RWPE2 (cell line): ENCODE results near the gene EDAR.

ENCODE experiments used
- ATAC-seq: fragments of 200-7000 bp; cut with Tn5 transposase; 3 replicates; pipeline ENCODE4 v1.9.1; 2021; ENCODE audit warnings: low read depth
- DNase-seq: peaks from one replicate; pipeline ENCODE4 v3.0.0-alpha.2; 2020; ENCODE audit warnings: low spot score
- H3K27ac ChIP-seq: fragments of 450-650 bp; 2 replicates; pipeline ENCODE4 v1.5.1; 2017; ENCODE audit warnings: mild to moderate bottlenecking; ENCODE audit not compliant: poor library complexity, severe bottlenecking
- H3K27me3 ChIP-seq: fragments of 250-450 bp; sonication (Bioruptor Pico); 2 replicates; pipeline ENCODE4 v1.5.1; 2021; ENCODE audit warnings: mild to moderate bottlenecking, moderate library complexity; ENCODE audit not compliant: insufficient read depth, poor library complexity, severe bottlenecking
- H3K36me3 ChIP-seq: fragments of 250-450 bp; sonication (Bioruptor Pico); 2 replicates; pipeline ENCODE4 v1.5.1; 2020; ENCODE audit warnings: low read depth, mild to moderate bottlenecking, moderate library complexity
- H3K4me1 ChIP-seq: fragments of 250-450 bp; sonication (Bioruptor Pico); 2 replicates; pipeline ENCODE4 v1.5.1; 2021; ENCODE audit warnings: mild to moderate bottlenecking, moderate library complexity; ENCODE audit not compliant: insufficient read depth, poor library complexity, severe bottlenecking
- H3K4me3 ChIP-seq: fragments of 250-450 bp; sonication (Bioruptor Pico); 2 replicates; pipeline ENCODE4 v1.5.1; 2021; ENCODE audit warnings: mild to moderate bottlenecking, moderate library complexity; ENCODE audit not compliant: severe bottlenecking
- H3K9me3 ChIP-seq: fragments of 250-450 bp; sonication (Bioruptor Pico); 2 replicates; pipeline ENCODE4 v1.5.1; 2021; ENCODE audit warnings: mild to moderate bottlenecking, moderate library complexity; ENCODE audit not compliant: severe bottlenecking
- CTCF ChIP-seq: fragments of 450-650 bp; IDR thresholded peaks from one replicate; pipeline ENCODE4 v1.5.1; 2017; ENCODE audit warnings: mild to moderate bottlenecking, moderate library complexity; ENCODE audit not compliant: poor library complexity, severe bottlenecking

Gene EDAR

DNA sequence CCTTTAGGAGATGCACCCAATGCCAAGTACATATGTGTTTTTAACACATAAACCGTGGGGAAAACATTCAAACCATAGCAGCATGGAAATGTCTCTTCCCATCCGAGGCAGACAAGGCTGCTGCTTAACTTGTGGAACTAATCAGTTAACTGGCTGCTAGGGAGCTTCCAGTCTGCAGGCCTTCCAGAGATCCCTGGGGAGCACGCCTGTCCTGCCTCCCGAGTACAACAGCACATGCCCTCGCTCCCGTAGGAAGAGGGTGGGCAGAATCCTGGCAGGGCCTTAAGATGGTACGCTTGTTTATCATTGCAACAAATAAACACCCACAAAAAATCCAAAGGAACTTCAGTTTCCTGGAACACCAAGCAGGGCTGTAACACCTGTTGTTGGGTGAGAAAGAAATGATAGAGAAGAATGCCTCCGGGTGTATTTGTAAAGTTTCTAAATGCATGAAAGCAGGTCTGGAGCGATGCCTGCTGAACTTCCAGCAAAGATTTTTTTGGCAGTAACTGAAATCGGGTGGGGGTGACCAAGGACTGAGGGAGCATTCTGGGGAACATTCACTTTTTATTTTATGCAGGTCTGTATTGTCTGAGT, 56.2 kb downstream of the EDAR start:
- DNase-seq = no peak
- H3K9me3 ChIP-seq = no peaks in the 10 kb centered on the region
- no peaks in the 10 kb centered on the region for H3K36me3 ChIP-seq
- no peak overlapping the region for H3K27ac ChIP-seq
- no peak for ATAC-seq
- no peaks in the 10 kb centered on the region for H3K27me3 ChIP-seq
- H3K4me3 ChIP-seq = no peak overlapping the region
- H3K4me1 ChIP-seq = no peaks in the 10 kb centered on the region
- no peak for TF ChIP-seq CTCF

GRCh38 chr2:108931372-108931771, 57.6 kb downstream of the EDAR start:
- no peaks in the 10 kb centered on the region for H3K36me3 ChIP-seq
- TF ChIP-seq CTCF = no peak
- H3K27me3 ChIP-seq = no peaks in the 10 kb centered on the region
- H3K4me1 ChIP-seq = no peaks in the 10 kb centered on the region
- DNase-seq (no peak), ATAC-seq (no peak)
- no peak overlapping the region for H3K4me3 ChIP-seq
- H3K27ac ChIP-seq = no peak overlapping the region
- no peaks in the 10 kb centered on the region for H3K9me3 ChIP-seq

DNA sequence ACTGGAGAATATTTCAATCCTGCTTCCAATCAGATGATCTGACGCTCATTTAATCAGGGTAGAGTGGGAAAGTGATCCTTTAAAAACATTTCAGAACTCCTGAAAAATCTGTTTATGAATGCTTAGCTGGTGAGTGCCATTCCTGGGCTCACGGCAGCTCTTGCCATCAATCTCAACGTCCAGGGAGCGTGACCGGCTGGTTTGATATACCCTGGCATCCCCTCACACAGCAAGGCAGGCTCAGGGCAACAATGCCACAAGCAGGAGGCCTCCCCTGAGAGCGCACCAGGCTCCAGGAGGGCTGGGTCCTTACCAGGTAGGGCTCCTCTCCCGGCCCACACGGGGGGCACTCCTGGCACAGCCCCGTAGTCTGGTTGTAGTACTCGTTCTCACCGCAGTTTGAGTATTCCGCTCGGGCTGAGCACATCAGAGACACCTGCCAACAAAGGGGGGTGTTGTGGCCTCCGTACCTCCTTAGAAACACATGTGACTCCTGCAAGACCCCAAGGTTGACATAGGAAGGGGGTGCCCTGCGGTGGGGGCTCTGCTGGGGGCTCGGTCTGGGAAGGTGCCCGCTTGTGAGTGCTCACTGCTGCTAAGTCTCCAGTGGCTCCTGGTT, 59.1 kb downstream of the EDAR start:
- no peak for TF ChIP-seq CTCF
- DNase-seq (no peak), ATAC-seq (no peak)
- Histone ChIP-seq H3K36me3 (no peaks in the 10 kb centered on the region), H3K27ac (no peak overlapping the region), H3K4me1 (no peaks in the 10 kb centered on the region), H3K27me3 (no peaks in the 10 kb centered on the region), H3K4me3 (no peak overlapping the region), H3K9me3 (no peaks in the 10 kb centered on the region)

DNA sequence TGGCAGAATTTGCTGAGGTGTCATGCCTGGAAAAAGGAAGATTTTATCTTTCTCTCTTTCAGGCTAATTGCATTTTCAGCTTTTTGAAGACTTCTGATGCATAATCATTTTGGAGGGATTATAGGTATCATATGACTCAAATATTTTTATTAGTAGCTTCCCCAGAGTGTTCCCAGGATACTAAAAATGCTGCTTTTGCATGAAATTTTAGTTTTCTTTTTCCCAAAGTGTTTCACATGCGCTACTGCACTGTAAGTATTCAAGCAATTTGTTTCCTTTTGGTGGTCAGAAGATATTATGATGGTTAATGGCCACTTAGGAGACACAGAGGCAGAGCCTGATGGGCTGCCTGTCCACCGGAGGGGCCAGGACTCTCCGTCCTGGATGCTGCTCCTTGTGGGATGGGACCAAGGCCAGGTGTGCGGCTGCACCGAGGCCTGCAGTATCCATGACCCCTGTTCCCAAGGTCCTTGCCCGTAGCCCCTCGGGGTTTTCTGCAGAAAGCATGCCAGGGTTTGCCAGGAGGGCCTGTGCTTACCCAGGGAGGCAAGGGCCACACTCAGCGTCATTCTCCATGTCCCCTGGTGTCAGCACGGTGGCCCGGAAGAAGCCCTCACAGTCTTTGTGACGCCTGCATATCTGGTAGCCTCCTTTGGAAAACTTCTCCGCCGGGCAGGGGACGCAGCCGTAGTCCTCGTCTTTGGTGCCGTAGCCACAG, 60.2 kb downstream of the EDAR start:
- DNase-seq (no peak), ATAC-seq (no peak)
- Histone ChIP-seq H3K4me3 (no peak overlapping the region), H3K4me1 (no peaks in the 10 kb centered on the region), H3K9me3 (no peaks in the 10 kb centered on the region), H3K27me3 (no peaks in the 10 kb centered on the region), H3K27ac (no peak overlapping the region), H3K36me3 (no peaks in the 10 kb centered on the region)
- peak; percentile 58 for TF ChIP-seq CTCF
